IMR-90 (cell line): ENCODE measurements around the gene NAPG. TPM values are rescaled to one million over a fixed set of nuclear protein-coding genes. Genes with fewer than 3 reads are reported as not detected.

Experiments
- ATAC-seq: fragments of 200-7000 bp; cut with Tn5 transposase; 2 replicates; pipeline ENCODE4 v1.9.1; 2020; ENCODE audit warnings: low read depth, mild to moderate bottlenecking, moderate library complexity
- BruUV-seq: library from RNA; stranded (reverse); fragments of 400-500 nt; replicated peaks from 2 replicates; lab custom pipeline; 2021; lab: Mats Ljungman, UMichigan
- CTCF ChIA-PET: fragments of 300-600 bp; formaldehyde crosslinking; extraction: SDS; loops from one replicate; lab custom pipeline; 2021; ENCODE audit warnings: antibody characterized with exemption; lab: Yijun Ruan, JAX
- POLR2A ChIA-PET: fragments of 300-600 bp; sonication (Branson Sonifier 250); formaldehyde crosslinking; loops from one replicate; lab custom pipeline; 2022; ENCODE audit warnings: antibody characterized with exemption; ENCODE audit not compliant: unreplicated experiment; lab: Charles Lee
- DNase-seq: peaks from one replicate; pipeline ENCODE4 v3.0.0; 2013
- H2AFZ ChIP-seq: replicated peaks from 2 replicates; pipeline ENCODE3; 2013; ENCODE audit warnings: low read length, mild to moderate bottlenecking; ENCODE audit not compliant: poor library complexity
- H2AK5ac ChIP-seq: 2 replicates; pipeline ENCODE4 v1.6.1; 2013; ENCODE audit warnings: low read depth, low read length, inconsistent platforms
- H2AK9ac ChIP-seq: replicated peaks from 2 replicates; pipeline ENCODE3; 2013; ENCODE audit warnings: mild to moderate bottlenecking, low read depth, low read length, moderate library complexity; ENCODE audit not compliant: poor library complexity
- H2BK120ac ChIP-seq: 2 replicates; pipeline ENCODE4 v1.6.1; 2013; ENCODE audit warnings: low read depth, low read length, inconsistent platforms
- H2BK15ac ChIP-seq: 3 replicates; pipeline ENCODE4 v1.6.1; 2013; ENCODE audit warnings: low read depth, low read length, inconsistent platforms
- H2BK20ac ChIP-seq: 2 replicates; pipeline ENCODE4 v1.6.1; 2013; ENCODE audit warnings: low read depth, mild to moderate bottlenecking, inconsistent platforms, low read length, moderate library complexity
- H2BK5ac ChIP-seq: 2 replicates; pipeline ENCODE4 v1.6.1; 2013; ENCODE audit warnings: mild to moderate bottlenecking, low read depth, low read length, inconsistent platforms; ENCODE audit not compliant: poor library complexity, severe bottlenecking
- H3K14ac ChIP-seq: replicated peaks from 2 replicates; pipeline ENCODE4 v1.6.1; 2013; ENCODE audit warnings: low read depth, low read length, inconsistent platforms
- H3K18ac ChIP-seq: 2 replicates; pipeline ENCODE4 v1.6.1; 2013; ENCODE audit warnings: low read depth, low read length, control low read depth
- H3K23ac ChIP-seq: 2 replicates; pipeline ENCODE4 v1.6.1; 2013; ENCODE audit warnings: low read depth, low read length, inconsistent platforms
- H3K27ac ChIP-seq: 2 replicates; pipeline ENCODE4 v1.5.1; 2013; ENCODE audit warnings: mild to moderate bottlenecking, control low read depth, low read length; ENCODE audit not compliant: insufficient read depth
- H3K27me3 ChIP-seq: 2 replicates; pipeline ENCODE4 v1.6.1; 2013; ENCODE audit warnings: low read length; ENCODE audit not compliant: control insufficient read depth, insufficient read depth
- H3K36me3 ChIP-seq: 2 replicates; pipeline ENCODE4 v1.6.1; 2013; ENCODE audit warnings: low read length, mixed read lengths; ENCODE audit not compliant: control insufficient read depth, insufficient read depth
- H3K4ac ChIP-seq: 2 replicates; pipeline ENCODE4 v1.6.1; 2013; ENCODE audit warnings: low read depth, low read length, inconsistent platforms
- H3K4me1 ChIP-seq: 2 replicates; pipeline ENCODE4 v1.6.1; 2013; ENCODE audit warnings: low read length, mixed read lengths; ENCODE audit not compliant: control insufficient read depth, insufficient read depth
- H3K4me2 ChIP-seq: 2 replicates; pipeline ENCODE4 v1.6.1; 2013; ENCODE audit warnings: low read depth, mild to moderate bottlenecking, control low read depth, low read length, moderate library complexity
- H3K4me3 ChIP-seq: 2 replicates; pipeline ENCODE4 v1.5.1; 2013; ENCODE audit warnings: low read depth, mild to moderate bottlenecking, control low read depth, low read length, moderate library complexity; ENCODE audit not compliant: insufficient read depth
- H3K56ac ChIP-seq: 2 replicates; pipeline ENCODE4 v1.6.1; 2013; ENCODE audit warnings: low read length, inconsistent platforms; ENCODE audit not compliant: insufficient read depth; ENCODE audit errors: extremely low read depth
- H3K79me1 ChIP-seq, 2 experiments: 2 replicates each; pipeline ENCODE4 v1.6.1; 2013; ENCODE audit warnings: low read length in 2 of 2, inconsistent platforms in 1 of 2, low read depth in 1 of 2
- H3K9ac ChIP-seq: 2 replicates; pipeline ENCODE4 v1.6.1; 2013; ENCODE audit warnings: low read depth, low read length, control low read depth
- H3K9me1 ChIP-seq: 2 replicates; pipeline ENCODE4 v1.6.1; 2013; ENCODE audit warnings: low read length, inconsistent platforms; ENCODE audit not compliant: insufficient read depth
- H3K9me3 ChIP-seq: 2 replicates; pipeline ENCODE4 v1.6.1; 2013; ENCODE audit warnings: low read length; ENCODE audit not compliant: control insufficient read depth, insufficient read depth
- H4K20me1 ChIP-seq: 2 replicates; pipeline ENCODE4 v1.6.1; 2013; ENCODE audit warnings: low read length, inconsistent platforms; ENCODE audit not compliant: insufficient read depth
- H4K5ac ChIP-seq: 2 replicates; pipeline ENCODE4 v1.6.1; 2013; ENCODE audit warnings: mild to moderate bottlenecking, low read depth, low read length, control low read depth
- H4K8ac ChIP-seq, 2 experiments: 2 replicates each; pipeline ENCODE4 v1.6.1; 2013; ENCODE audit warnings: low read depth in 2 of 2, low read length in 2 of 2, control low read depth in 1 of 2, inconsistent platforms in 1 of 2
- H4K91ac ChIP-seq: 2 replicates; pipeline ENCODE4 v1.6.1; 2013; ENCODE audit warnings: low read depth, low read length, inconsistent platforms; ENCODE audit not compliant: insufficient read depth
- CHD1 ChIP-seq: IDR thresholded peaks from 2 replicates; pipeline ENCODE4 v1.6.1; 2012; ENCODE audit warnings: low read depth, low read length, improper control_type of control experiment
- MAFK ChIP-seq: IDR thresholded peaks from 2 replicates; pipeline ENCODE4 v1.6.1; 2012; ENCODE audit warnings: low read depth, low read length, improper control_type of control experiment
- MXI1 ChIP-seq: IDR thresholded peaks from 2 replicates; pipeline ENCODE4 v1.6.1; 2012; ENCODE audit warnings: low read depth, mild to moderate bottlenecking, low read length, moderate library complexity, borderline replicate concordance
- NFE2L2 ChIP-seq: fragments of 150-350 bp; IDR thresholded peaks from 2 replicates; pipeline ENCODE4 v1.6.1; 2016; ENCODE audit warnings: low read depth, mild to moderate bottlenecking, low read length
- RAD21 ChIP-seq: IDR thresholded peaks from 2 replicates; pipeline ENCODE4 v1.6.1; 2012; ENCODE audit warnings: low read length, improper control_type of control experiment
- RFX5 ChIP-seq: IDR thresholded peaks from 2 replicates; pipeline ENCODE4 v1.8.0; 2012; ENCODE audit warnings: low read depth, mild to moderate bottlenecking, low read length, moderate library complexity
- WGBS, 2 experiments: methylation state at CpG; one replicate each; pipeline versions ENCODE4 v1.1.5 to v1.1.7; 2013; ENCODE audit warnings: missing lambda C conversion rate in 2 of 2; ENCODE audit not compliant: insufficient read length in 1 of 2; ENCODE audit errors: extremely low coverage in 2 of 2; 5-methylcytosine and 5-hydroxymethylcytosine counted together
- dilution Hi-C: fragments of 300-500 bp; cut with HindIII; formaldehyde crosslinking; loops from one replicate; pipeline ENCODE4 v1.14.3; 2018; ENCODE audit warnings: low sequenced_read_pairs; ENCODE audit not compliant: unreplicated experiment
- in situ Hi-C: fragments of 300-500 bp; cut with MboI; formaldehyde crosslinking; loops from 3 replicates; pipeline ENCODE4 v1.14.3; 2019; ENCODE audit warnings: low sequenced_read_pairs, inconsistent platforms, mixed read lengths
- intact Hi-C: fragments of 100-400 bp; cut with micrococcal nuclease; formaldehyde crosslinking; loops from 2 replicates; pipeline ENCODE4 v1.10.0; 2022
- polyA plus RNA-seq, 3 experiments: library from polyadenylated mRNA; depleted of rRNA; stranded (reverse); fragments of >200 nt; gene quantifications; 2 replicates each; pipeline ENCODE4 v1.2.3, GENCODE V29; 2012; ENCODE audit warnings: low replicate concordance in 1 of 3
- total RNA-seq: library from RNA; depleted of rRNA; stranded (reverse); fragments of >200 nt; gene quantifications from 2 replicates; pipeline ENCODE4 v1.2.3, GENCODE V29; 2012
- TF ChIP-seq, protein P1 (sequence below): fragments of 150-350 bp; IDR thresholded peaks from 2 replicates; pipeline ENCODE4 v1.6.1; 2017; ENCODE audit warnings: mild to moderate bottlenecking, antibody characterized with exemption, low read length, low read depth

NAPG gene
- total and polyA plus RNA-seq, 2 of the 4 experiments (the other 2 are of a cell fraction), result 13.0 to 32.8 TPM

DNA sequence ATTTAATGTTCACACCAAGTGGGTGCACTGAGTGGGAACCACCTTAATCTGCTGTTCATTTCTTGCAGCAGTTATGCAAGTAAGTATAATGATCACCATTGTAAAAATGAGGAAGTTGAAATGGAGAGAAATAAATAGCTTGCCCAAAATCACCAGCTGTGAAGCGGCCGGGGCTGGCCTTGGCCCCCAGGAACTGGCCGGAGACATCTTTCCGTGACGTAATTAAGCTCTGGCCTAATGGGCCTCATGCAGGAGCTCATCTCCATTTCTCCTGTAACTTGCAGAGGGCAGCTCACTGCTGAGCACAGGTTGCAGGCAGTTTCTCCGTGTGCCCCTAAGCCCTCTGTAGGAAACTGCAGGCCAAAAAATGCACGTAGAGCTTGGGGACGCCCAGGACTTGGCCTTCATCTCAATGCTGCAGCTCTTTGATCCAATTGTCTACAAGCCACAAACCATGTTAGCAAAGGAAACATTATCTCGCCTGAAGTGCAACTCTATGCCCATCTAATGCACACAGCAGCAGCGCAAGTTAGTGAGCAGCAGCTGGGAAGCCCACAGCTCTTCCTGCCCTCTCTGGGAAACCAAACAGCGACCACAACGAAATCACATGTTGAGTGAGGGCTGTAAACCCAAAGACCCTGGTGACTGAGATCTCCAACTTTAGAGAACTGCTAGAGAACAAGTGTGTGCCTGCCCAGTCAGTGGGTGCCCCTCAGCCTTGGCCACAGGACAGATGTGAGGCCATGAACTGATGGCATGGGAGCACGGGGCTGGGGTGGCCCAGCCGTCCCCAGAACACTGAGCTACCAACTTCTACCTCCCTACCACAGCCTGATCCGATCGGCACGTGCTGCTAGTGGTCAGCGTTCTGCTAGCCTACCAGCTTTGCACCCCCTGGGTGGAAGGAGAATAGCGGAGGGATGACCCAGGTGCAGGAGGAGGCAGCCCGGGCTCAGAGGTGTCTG is 42.6 kb upstream of the NAPG start:
- DNase-seq, result no peak
- no TSS peak for BruUV-seq
- Histone ChIP-seq H3K4ac (no peak overlapping the region), H2AK5ac (no peak overlapping the region), H2AFZ (no peak overlapping the region), H4K5ac (no peak overlapping the region), H3K4me3 (no peak overlapping the region), H2AK9ac (no peak overlapping the region), H4K20me1 (no peaks in the 10 kb centered on the region), H3K4me2 (no peak overlapping the region), H3K27me3 (peaks cover 15% of the 10 kb centered on the region), H2BK5ac (no peak overlapping the region), H3K79me1 (no peaks in the 10 kb centered on the region), H3K14ac (no peak overlapping the region), H3K23ac (no peak overlapping the region), H2BK15ac (no peak overlapping the region), H4K91ac (no peak overlapping the region), H3K36me3 (no peaks in the 10 kb centered on the region; the same call in 1 of the 2 replicates), H2BK120ac (no peak overlapping the region), H3K9me1 (no peaks in the 10 kb centered on the region), H4K8ac (no peak overlapping the region), H3K4me1 (no peaks in the 10 kb centered on the region), H3K9ac (no peak overlapping the region), H2BK20ac (no peak overlapping the region), H3K9me3 (no peaks in the 10 kb centered on the region), H3K27ac (no peak overlapping the region), H3K18ac (no peak overlapping the region), H3K56ac (no peak overlapping the region)
- dilution Hi-C loops (no loop called here), intact Hi-C loops (no loop called here), in situ Hi-C loops (no loop called here)
- WGBS, 2 experiments, result 67% methylated on average over 8 of the region's 20 CpGs; no CpG with 5 or more reads in 1 of the 2 experiments
- CTCF ChIA-PET, result interaction anchor here (0.6 kb wide), 1 partner anchor 248 kb away, joined by 3 read pairs; no protein-coding TSS in a partner anchor
- TF ChIP-seq MAFK (no peak), MXI1 (no peak), RAD21 (no peak), CHD1 (no peak), RFX5 (no peak), NFE2L2 (no peak)
- TF ChIP-seq, protein P1, sequence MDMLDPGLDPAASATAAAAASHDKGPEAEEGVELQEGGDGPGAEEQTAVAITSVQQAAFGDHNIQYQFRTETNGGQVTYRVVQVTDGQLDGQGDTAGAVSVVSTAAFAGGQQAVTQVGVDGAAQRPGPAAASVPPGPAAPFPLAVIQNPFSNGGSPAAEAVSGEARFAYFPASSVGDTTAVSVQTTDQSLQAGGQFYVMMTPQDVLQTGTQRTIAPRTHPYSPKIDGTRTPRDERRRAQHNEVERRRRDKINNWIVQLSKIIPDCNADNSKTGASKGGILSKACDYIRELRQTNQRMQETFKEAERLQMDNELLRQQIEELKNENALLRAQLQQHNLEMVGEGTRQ, result no peak
- ATAC-seq, result no peak
- POLR2A ChIA-PET, result no interaction called here
